Measurements from ENCODE around the gene ATP6V0A1.

- TF ChIP-seq, protein P1, sequence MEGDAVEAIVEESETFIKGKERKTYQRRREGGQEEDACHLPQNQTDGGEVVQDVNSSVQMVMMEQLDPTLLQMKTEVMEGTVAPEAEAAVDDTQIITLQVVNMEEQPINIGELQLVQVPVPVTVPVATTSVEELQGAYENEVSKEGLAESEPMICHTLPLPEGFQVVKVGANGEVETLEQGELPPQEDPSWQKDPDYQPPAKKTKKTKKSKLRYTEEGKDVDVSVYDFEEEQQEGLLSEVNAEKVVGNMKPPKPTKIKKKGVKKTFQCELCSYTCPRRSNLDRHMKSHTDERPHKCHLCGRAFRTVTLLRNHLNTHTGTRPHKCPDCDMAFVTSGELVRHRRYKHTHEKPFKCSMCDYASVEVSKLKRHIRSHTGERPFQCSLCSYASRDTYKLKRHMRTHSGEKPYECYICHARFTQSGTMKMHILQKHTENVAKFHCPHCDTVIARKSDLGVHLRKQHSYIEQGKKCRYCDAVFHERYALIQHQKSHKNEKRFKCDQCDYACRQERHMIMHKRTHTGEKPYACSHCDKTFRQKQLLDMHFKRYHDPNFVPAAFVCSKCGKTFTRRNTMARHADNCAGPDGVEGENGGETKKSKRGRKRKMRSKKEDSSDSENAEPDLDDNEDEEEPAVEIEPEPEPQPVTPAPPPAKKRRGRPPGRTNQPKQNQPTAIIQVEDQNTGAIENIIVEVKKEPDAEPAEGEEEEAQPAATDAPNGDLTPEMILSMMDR (conservative IDR thresholded peaks at IDR 0.05; ENCODE audit: low read length), result peak; percentile 52
- no peak for TF ChIP-seq EZH2phosphoT487 (IDR thresholded peaks at IDR 0.05; ENCODE audit: borderline replicate concordance)
These were observed 19.8 kb upstream of the ATP6V0A1 start for GRCh38 chr17:42438600-42439567.
